Measurements from ENCODE around the gene COLEC12. TPM values are rescaled to one million over a fixed set of nuclear protein-coding genes. Genes with fewer than 3 reads are reported as not detected.

Gene COLEC12
- total RNA-seq, 1 experiment from 2014 or later = 0.03 TPM

- no peak for DNase-seq (ENCODE audit: low read depth, low spot score)
- Histone ChIP-seq H3K9me3 (ENCODE audit: control insufficient read depth, insufficient read depth, low read depth, low read length) (no peaks in the 10 kb centered on the region), H3K36me3 (ENCODE audit: control insufficient read depth, insufficient read depth, low read length) (no peaks in the 10 kb centered on the region), H3K4me1 (ENCODE audit: control insufficient read depth, insufficient read depth, low read length) (peaks cover 3% of the 10 kb centered on the region; the same call in 1 of the 2 replicates), H3K27me3 (ENCODE audit: control insufficient read depth, insufficient read depth, low read length) (peaks cover 12% of the 10 kb centered on the region), H3K27ac (ENCODE audit: low read length) (no peak overlapping the region), H3K4me3 (ENCODE audit: low read depth in 2 of 2, low read length in 2 of 2) (no peak overlapping the region)
- TF ChIP-seq POLR2AphosphoS5 (IDR thresholded peaks at IDR 0.05; ENCODE audit: low read depth, low read length) (no peak), TCF7L2 (IDR thresholded peaks at IDR 0.05; ENCODE audit: low read depth, low read length) (no peak), CTCF (IDR thresholded peaks at IDR 0.05) (no peak), SIN3A (IDR thresholded peaks at IDR 0.05; ENCODE audit: borderline replicate concordance, insufficient read depth, low read depth, low read length) (no peak), REST (IDR thresholded peaks at IDR 0.05; ENCODE audit: insufficient read depth in 1 of 2, low read depth in 2 of 2, low read length in 1 of 2) (no peak)
- in situ Hi-C loops (cut with HindIII; ENCODE audit: low pct_unique_long_range_greater_than_20kb, low sequenced_read_pairs) = no loop called here
- CTCF ChIA-PET = no interaction called here
- no TSS peak for BruUV-seq (replicated peaks)
- no peak for ATAC-seq
- intact Hi-C loops (cut with micrococcal nuclease; ENCODE audit: unreplicated experiment) = no loop called here
- POLR2A ChIA-PET = no interaction called here
These were observed 6.2 kb downstream of the COLEC12 start for GRCh38 chr18:493986-494983.

DNA sequence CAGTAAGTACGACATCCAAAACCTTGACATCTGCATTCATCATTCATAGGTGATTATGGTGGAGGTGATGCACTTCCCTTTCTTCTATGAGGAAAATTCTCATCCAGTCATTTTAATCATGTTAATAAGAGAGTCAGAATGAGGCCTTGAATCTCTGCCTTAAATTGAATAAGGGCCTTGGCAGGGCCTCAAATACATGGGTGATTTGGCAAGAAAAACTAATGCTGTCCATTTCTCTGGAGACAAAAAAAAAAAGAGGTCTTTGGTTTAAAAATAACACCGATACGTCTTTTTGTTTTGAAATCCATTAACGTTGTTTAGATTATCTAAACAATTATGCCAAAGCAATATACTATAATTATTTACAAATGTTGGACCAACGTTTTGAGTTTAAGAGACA lies 8.1 kb downstream of the COLEC12 start:
- ChIA-PET CTCF (no interaction called here), POLR2A (no interaction called here)
- Histone ChIP-seq H3K36me3 (ENCODE audit: control insufficient read depth, insufficient read depth, low read length) (no peaks in the 10 kb centered on the region), H3K4me1 (ENCODE audit: control insufficient read depth, insufficient read depth, low read length) (no peaks in the 10 kb centered on the region), H3K27me3 (ENCODE audit: control insufficient read depth, insufficient read depth, low read length) (0 out of 2 replicates have a peak, but pooled peaks cover 5% of the 10 kb centered on the region), H3K9me3 (ENCODE audit: control insufficient read depth, insufficient read depth, low read depth, low read length) (no peaks in the 10 kb centered on the region), H3K27ac (ENCODE audit: low read length) (no peak overlapping the region), H3K4me3 (ENCODE audit: low read depth in 2 of 2, low read length in 2 of 2) (no peak overlapping the region)
- no peak for ATAC-seq
- in situ Hi-C loops (cut with HindIII; ENCODE audit: low pct_unique_long_range_greater_than_20kb, low sequenced_read_pairs) (no loop called here), intact Hi-C loops (cut with micrococcal nuclease; ENCODE audit: unreplicated experiment) (no loop called here)
- TF ChIP-seq REST (IDR thresholded peaks at IDR 0.05; ENCODE audit: insufficient read depth in 1 of 2, low read depth in 2 of 2, low read length in 1 of 2) (no peak), SIN3A (IDR thresholded peaks at IDR 0.05; ENCODE audit: borderline replicate concordance, insufficient read depth, low read depth, low read length) (no peak), POLR2AphosphoS5 (IDR thresholded peaks at IDR 0.05; ENCODE audit: low read depth, low read length) (no peak), TCF7L2 (IDR thresholded peaks at IDR 0.05; ENCODE audit: low read depth, low read length) (no peak), CTCF (IDR thresholded peaks at IDR 0.05) (no peak)
- DNase-seq (ENCODE audit: low read depth, low spot score) = no peak
- BruUV-seq (replicated peaks) = no TSS peak

All from Panc1 (cell line).